Frontal cortex (tissue), 4 donors: ENCODE results near the gene GRHPR. TPM values are rescaled to one million over a fixed set of nuclear protein-coding genes. Genes with fewer than 3 reads are reported as not detected.
"Not testable (repeated sequence)": the region's sequence is repeated elsewhere in the genome, so short reads cannot be mapped to it uniquely, and the experiment has no call there.

Experiments used
- DNase-seq, 2 donors: peaks; one replicate each; pipeline ENCODE4 v3.0.0; 2012; ENCODE audit warnings: low spot score in 2 of 2
- FAIRE-seq: peaks from 2 replicates; lab custom pipeline; 2012; peaks lifted over from hg19 to GRCh38; lab: Jason Lieb, UNC
- total RNA-seq: library from RNA; depleted of rRNA; stranded (reverse); fragments of >200 nt; gene quantifications from one replicate; pipeline ENCODE4 v1.2.3, GENCODE V29; 2014
- donor health status: control.
- donor health status: control.
- donor health status: control.

GRHPR gene
- total RNA-seq, 1 donor from 2014 or later = 48.1 TPM

- FAIRE-seq (no peak), DNase-seq (no peak)
Measured at GRCh38 chr9:37419204-37419603, 3.3 kb upstream of the GRHPR start.

GRCh38 chr9:37420271-37421215 is 2.0 kb upstream of the GRHPR start:
- FAIRE-seq (no peak), DNase-seq (no peak)

- FAIRE-seq = no peak
Measured at GRCh38 chr9:37421914-37422288, 595 bp upstream of the GRHPR start.

GRCh38 chr9:37423508-37423907 is 1.0 kb downstream of the GRHPR start:
- FAIRE-seq (no peak), DNase-seq (no peak)

More at GRCh38 chr9:37421914-37422288, 595 bp upstream of the GRHPR start:
- DNase-seq = no peak

- no peak for FAIRE-seq
- DNase-seq = no peak
Measured at GRCh38 chr9:37424204-37424685, 1.7 kb downstream of the GRHPR start.

- FAIRE-seq = no peak
- no peak for DNase-seq
Measured at GRCh38 chr9:37424686-37425297, 2.3 kb downstream of the GRHPR start.

GRCh38 chr9:37425298-37425752 is 2.8 kb downstream of the GRHPR start:
- no peak for DNase-seq
- FAIRE-seq = no peak

GRCh38 chr9:37426431-37426830 is 3.9 kb downstream of the GRHPR start:
- not testable (repeated sequence) for DNase-seq

GRCh38 chr9:37426846-37427245 is 4.3 kb downstream of the GRHPR start:
- no peak for DNase-seq
- FAIRE-seq = no peak

More at GRCh38 chr9:37426431-37426830, 3.9 kb downstream of the GRHPR start:
- not testable (repeated sequence) for FAIRE-seq

- no peak for DNase-seq
- no peak for FAIRE-seq
Measured at GRCh38 chr9:37428345-37428744, 5.8 kb downstream of the GRHPR start.

- no peak for DNase-seq
- no peak for FAIRE-seq
Measured at GRCh38 chr9:37429441-37430285, 7.2 kb downstream of the GRHPR start.

- DNase-seq = peak; percentile 60 to 68
Measured at GRCh38 chr9:37430841-37431597, 8.5 kb downstream of the GRHPR start.

GRCh38 chr9:37432020-37432419 is 9.5 kb downstream of the GRHPR start:
- FAIRE-seq (no peak), DNase-seq (no peak)

More at GRCh38 chr9:37430841-37431597, 8.5 kb downstream of the GRHPR start:
- no peak for FAIRE-seq

- DNase-seq (peak; percentile 58 to 63), FAIRE-seq (no peak)
Measured at GRCh38 chr9:37433867-37434371, 11.4 kb downstream of the GRHPR start.

GRCh38 chr9:37436540-37436939 is 14.0 kb downstream of the GRHPR start:
- DNase-seq (no peak), FAIRE-seq (no peak)

GRCh38 chr9:37437010-37437409 is 14.5 kb downstream of the GRHPR start:
- FAIRE-seq (no peak), DNase-seq (no peak)

GRCh38 chr9:37437621-37438020 is 15.1 kb downstream of the GRHPR start:
- DNase-seq = no peak
- FAIRE-seq = no peak

- FAIRE-seq (no peak), DNase-seq (no peak)
Measured at GRCh38 chr9:37438359-37438758, 15.9 kb downstream of the GRHPR start.

GRCh38 chr9:37441776-37442370 is 19.4 kb downstream of the GRHPR start:
- DNase-seq = no peak
- FAIRE-seq = no peak
